Measurements from ENCODE around the gene SPOCK1. TPM values are rescaled to one million over a fixed set of nuclear protein-coding genes. Genes with fewer than 3 reads are reported as not detected.

Gene SPOCK1
- total RNA-seq, 1 experiment from 2014 or later = 10.9 TPM

DNA sequence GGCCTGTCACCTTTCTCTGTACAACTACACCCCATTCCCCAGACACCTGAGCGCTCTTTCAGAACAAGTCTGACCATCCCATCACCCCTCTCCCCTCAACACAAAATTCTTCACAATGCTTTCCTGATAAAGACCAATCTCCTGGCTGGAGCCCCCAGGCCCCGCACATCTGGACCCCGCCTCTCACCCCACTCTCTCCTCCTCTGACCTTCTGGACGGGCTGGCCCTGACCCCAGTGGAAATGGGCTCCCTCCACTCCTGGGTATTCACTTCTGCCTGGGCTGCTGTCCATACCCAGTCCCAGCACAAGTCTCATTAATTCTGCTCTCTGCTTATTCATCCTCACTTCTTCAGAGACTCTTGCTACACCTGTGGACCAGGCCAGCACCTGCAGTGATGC lies 2.1 kb upstream of the SPOCK1 start:
- Histone ChIP-seq H3K4ac (ENCODE audit: low read depth, low read length) (no peak overlapping the region), H3K56ac (ENCODE audit: insufficient read length, low read depth, low read length) (no peak overlapping the region), H3K4me2 (ENCODE audit: insufficient read depth, insufficient read length, low read length) (no peak overlapping the region), H2BK20ac (ENCODE audit: low read depth, low read length, poor library complexity, severe bottlenecking) (no peak overlapping the region), H3T11ph (ENCODE audit: low read length) (no peak overlapping the region), H3K9ac (ENCODE audit: extremely low read depth, insufficient read length, low read length) (no peak overlapping the region), H3K27me3 (ENCODE audit: insufficient read depth, low read length) (peaks cover 8% of the 10 kb centered on the region; the same call in 1 of the 2 replicates), H3K14ac (ENCODE audit: insufficient read depth, low read length) (no peak overlapping the region), H4K20me1 (ENCODE audit: control insufficient read depth, insufficient read depth, insufficient read length) (no peaks in the 10 kb centered on the region), H3K23ac (ENCODE audit: insufficient read length, low read depth, low read length) (no peak overlapping the region), H2BK5ac (ENCODE audit: insufficient read length, low read length) (no peak overlapping the region), H3K27ac (ENCODE audit: insufficient read length, low read depth, low read length) (no peak overlapping the region), H3K4me1 (ENCODE audit: insufficient read depth, low read length) (peaks cover 2% of the 10 kb centered on the region; the same call in 1 of the 2 replicates), H4K5ac (ENCODE audit: insufficient read length, low read depth, low read length) (no peak overlapping the region), H3K79me2 (ENCODE audit: insufficient read depth, low read length) (no peaks in the 10 kb centered on the region), H4K8ac (replicated peaks; ENCODE audit: insufficient read length, low read depth, low read length) (no peak overlapping the region), H2BK15ac (ENCODE audit: low read depth, low read length) (no peak overlapping the region), H2BK12ac (ENCODE audit: insufficient read length, low read depth, low read length) (no peak overlapping the region), H3K9me3 (ENCODE audit: control insufficient read depth, low read depth, low read length) (no peaks in the 10 kb centered on the region), H2AK5ac (ENCODE audit: insufficient read length, low read length) (no peak overlapping the region), H2BK120ac (ENCODE audit: low read depth, low read length, poor library complexity, severe bottlenecking) (no peak overlapping the region), H3K23me2 (ENCODE audit: insufficient read length, low read depth, low read length, poor library complexity, severe bottlenecking) (peaks cover 7% of the 10 kb centered on the region), H3K79me1 (ENCODE audit: insufficient read depth, low read depth, low read length, poor library complexity, severe bottlenecking) (no peaks in the 10 kb centered on the region), H3K18ac (ENCODE audit: insufficient read length, low read depth, low read length) (no peak overlapping the region), H2AFZ (ENCODE audit: low read length) (no peak overlapping the region), H4K91ac (ENCODE audit: insufficient read length, low read depth, low read length) (no peak overlapping the region)
- TF ChIP-seq, protein P1, sequence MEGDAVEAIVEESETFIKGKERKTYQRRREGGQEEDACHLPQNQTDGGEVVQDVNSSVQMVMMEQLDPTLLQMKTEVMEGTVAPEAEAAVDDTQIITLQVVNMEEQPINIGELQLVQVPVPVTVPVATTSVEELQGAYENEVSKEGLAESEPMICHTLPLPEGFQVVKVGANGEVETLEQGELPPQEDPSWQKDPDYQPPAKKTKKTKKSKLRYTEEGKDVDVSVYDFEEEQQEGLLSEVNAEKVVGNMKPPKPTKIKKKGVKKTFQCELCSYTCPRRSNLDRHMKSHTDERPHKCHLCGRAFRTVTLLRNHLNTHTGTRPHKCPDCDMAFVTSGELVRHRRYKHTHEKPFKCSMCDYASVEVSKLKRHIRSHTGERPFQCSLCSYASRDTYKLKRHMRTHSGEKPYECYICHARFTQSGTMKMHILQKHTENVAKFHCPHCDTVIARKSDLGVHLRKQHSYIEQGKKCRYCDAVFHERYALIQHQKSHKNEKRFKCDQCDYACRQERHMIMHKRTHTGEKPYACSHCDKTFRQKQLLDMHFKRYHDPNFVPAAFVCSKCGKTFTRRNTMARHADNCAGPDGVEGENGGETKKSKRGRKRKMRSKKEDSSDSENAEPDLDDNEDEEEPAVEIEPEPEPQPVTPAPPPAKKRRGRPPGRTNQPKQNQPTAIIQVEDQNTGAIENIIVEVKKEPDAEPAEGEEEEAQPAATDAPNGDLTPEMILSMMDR (conservative IDR thresholded peaks at IDR 0.05) = no peak
- no peaks in the 10 kb centered on the region for H3K9me3 Mint-ChIP-seq
- DNase-seq = no peak
- no peaks in the 10 kb centered on the region for H3K36me3 Mint-ChIP-seq (ENCODE audit: insufficient read depth in 1 of 3, low read depth in 3 of 3)
- WGBS (ENCODE audit: extremely low coverage, insufficient read length, low lambda C conversion rate) = no CpG with 5 or more reads among the region's 4 CpGs
- no peak overlapping the region for H3K27ac Mint-ChIP-seq
- peaks cover 0 to 4% of the 10 kb centered on the region in 2 experiments; a peak in 2 of 4 replicates for H3K4me1 Mint-ChIP-seq
- no peak overlapping the region for H3K4me3 Mint-ChIP-seq
- peaks cover 31% of the 10 kb centered on the region for H3K27me3 Mint-ChIP-seq (ENCODE audit: low read depth)

Measured in H9 (cell line).